NCI-H1436 treated with DMSO at 0.1 percent for 48 hours (cell line): ENCODE data around the gene GRID2IP.
"Not testable (repeated sequence)": the region's sequence is repeated elsewhere in the genome, so short reads cannot be mapped to it uniquely, and the experiment has no call there.

ENCODE experiments used
- DNase-seq: peaks from one replicate; lab custom pipeline; 2025; lab: John Stamatoyannopoulos, UW

The GRID2IP gene

DNA sequence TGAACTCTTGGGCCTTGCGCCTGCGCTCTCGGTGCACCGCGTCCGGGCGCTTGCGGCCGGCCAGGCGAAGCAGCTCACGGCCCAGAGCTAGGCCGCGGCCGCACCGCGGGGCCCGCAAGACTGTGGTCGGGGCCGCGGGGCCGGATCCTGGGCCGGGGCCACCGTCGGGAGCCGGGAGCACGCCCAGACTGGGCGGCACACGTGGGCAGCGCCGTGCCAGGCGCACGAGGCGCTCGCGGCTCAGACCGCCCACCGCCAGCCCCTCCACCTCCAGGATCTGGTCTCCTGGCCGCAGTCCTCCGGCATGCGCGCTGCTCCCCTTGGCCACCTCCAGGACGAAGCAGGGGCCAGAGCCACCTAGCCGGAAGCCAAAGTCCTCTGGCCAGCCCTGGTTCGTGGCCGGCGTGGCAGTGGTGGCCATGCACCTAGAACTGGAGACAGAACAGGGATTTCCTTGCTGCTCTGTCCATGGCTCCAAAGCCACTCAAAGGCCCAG lies at the start of gene GRID2IP:
Gene GRID2IP (minus strand): TSS at position 446 of the 496 bp plus-strand sequence. CDS start 25 bp downstream, at position 421.
- no peak for DNase-seq

DNA sequence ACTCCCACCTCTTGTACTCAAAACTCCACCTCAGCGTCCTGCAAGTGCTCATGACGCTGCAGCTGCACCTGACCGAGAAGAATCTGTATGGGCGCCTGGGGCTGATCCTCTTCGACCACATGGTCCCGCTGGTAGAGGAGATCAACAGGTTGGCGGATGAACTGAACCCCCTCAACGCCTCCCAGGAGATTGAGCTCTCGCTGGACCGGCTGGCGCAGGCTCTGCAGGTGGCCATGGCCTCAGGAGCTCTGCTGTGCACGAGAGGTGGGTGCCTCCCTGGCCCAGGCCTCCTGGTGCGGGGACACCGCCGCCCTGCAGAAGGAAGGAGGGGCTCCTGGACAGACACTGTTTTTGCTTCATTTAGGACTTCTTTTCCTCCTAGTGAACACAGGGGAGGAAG lies 48.8 kb upstream of the GRID2IP start:
- DNase-seq, result no peak

DNA sequence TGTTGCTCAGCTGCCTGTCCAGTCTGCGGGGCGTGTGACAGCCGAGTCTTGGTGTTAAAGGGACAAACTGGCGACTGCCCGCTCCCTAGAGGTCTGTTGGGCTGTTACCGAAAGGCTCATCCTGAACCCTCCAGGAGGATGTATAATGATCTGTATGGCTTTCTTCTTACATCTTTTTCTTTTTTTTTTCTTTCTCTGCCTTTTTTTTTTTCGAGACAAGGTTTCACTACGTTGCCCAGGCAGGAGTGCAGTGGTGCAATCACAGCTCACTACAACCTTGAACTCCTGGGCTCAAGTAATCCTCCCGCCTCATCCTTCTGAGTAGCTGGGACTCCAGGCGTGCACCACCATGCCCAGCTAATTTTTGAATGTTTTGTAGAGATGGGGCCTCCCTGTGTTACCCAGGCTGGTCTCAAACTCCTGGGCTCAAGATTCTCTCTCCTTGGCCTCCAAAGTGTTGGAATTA lies 39.4 kb upstream of the GRID2IP start:
- DNase-seq, result no peak

DNA sequence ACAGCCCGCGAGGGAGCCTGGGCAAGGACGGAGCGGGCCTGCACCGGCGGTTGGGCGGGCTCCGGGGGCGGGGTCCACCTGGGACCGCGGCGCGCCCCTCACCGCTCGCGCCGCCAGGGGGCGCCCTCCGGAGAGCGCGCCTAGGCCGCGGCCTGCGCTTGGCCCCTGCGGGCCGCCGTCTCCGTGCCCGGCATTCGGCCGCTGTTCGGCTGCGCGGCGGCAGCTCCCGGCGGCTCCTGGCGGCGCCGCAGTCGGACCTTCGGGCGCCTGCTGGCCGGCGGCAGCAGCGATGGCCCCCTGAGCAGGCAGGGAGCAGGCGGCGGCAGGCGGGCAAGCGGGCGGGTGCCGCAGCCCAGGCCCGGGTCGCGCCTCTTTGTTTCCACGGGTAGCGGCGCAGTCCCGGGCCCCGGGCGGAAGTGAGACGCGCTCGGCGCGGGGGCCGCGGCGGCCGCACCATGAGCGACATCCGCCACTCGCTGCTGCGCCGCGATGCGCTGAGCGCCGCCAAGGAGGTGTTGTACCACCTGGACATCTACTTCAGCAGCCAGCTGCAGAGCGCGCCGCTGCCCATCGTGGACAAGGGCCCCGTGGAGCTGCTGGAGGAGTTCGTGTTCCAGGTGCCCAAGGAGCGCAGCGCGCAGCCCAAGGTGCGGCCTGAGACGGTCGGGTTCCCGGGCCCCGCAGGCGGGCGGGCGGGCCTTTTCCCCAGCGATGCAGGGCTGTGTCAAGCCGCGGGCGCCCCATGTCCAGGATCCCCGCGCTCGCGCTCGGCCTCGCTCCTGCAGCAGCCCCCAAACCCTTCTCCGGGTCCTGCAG lies 38.8 kb upstream of the GRID2IP start, which contains the start of gene INTS15:
Gene INTS15 (plus strand): TSS at position 193 of the 816 bp plus-strand sequence. CDS start 263 bp downstream, at position 456.
- DNase-seq, result no peak

DNA sequence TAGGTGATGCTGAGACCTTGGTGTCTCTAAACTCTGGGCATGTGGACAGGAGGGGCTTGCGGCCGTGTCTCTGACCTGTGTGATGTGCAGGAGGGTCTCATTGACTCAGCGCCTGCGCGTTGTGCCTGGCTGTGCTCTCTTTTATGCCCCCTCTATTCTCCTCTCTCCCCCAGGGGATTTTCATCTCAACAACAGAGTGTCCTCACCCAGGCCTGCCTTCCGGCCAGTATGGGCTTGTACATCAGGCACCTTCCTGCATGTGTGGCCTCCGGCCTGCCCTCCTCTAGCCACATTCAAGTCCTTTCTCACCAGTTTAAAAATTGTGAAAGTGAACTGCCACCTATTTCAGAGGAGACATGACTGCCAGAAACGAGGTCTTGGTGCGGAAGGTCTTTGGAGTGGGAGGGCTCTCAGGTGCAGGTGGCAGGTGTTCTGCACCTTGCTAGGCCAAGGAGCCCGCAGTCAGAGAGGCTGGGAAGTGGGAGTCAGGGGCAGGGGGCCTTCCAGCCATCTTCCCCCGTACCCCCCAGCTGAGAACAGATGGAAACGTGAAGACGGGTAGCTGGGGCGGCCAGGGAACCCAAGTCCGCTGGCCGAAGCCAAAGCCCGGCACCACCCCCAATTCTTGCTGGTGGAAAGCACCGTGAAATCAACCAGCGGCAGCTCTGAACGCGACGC lies 38.0 kb upstream of the GRID2IP start:
- no peak for DNase-seq

DNA sequence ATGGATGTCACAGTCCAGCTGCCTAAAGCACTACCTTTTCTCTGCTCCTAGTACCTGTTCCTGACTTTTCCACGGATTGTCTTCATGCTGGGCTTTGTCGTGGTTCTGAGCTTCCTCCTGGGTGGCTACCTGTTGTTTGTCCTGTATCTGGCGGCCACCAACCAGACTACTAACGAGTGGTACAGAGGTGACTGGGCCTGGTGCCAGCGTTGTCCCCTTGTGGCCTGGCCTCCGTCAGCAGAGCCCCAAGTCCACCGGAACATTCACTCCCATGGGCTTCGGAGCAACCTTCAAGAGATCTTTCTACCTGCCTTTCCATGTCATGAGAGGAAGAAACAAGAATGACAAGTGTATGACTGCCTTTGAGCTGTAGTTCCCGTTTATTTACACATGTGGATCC lies 37.3 kb upstream of the GRID2IP start:
- DNase-seq, result no peak

DNA sequence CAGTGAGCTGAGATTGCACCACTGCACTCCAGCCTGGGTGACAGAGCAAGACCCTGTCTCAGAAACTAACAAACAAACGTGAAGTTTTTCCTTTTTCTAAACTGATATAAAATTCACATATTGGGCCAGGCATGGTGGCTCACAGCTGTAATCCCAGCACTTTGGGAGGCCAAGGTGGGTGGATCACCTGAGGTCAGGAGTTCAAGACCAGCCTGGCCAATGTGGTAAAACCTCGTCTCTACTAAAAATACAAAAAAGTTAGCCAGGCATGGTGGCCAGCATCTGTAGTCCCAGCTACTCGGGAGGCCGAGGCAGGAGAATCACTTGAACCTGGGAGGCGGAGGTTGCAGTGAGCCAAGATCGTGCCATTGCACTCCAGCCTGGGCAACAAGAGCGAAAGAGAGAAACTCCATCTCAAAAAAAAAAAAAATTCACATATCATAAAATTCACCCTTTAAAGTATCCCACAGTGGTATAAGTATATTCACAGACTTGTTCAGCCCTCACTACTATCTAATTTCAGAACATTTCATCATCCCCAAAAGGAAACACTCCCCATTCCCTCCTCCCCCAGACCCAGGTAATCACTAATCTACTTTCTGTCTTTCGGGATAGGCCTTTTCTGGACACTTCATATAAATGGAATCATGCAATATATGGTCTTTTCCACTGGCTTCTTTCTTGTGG lies 34.6 kb upstream of the GRID2IP start:
- not testable (repeated sequence) for DNase-seq

DNA sequence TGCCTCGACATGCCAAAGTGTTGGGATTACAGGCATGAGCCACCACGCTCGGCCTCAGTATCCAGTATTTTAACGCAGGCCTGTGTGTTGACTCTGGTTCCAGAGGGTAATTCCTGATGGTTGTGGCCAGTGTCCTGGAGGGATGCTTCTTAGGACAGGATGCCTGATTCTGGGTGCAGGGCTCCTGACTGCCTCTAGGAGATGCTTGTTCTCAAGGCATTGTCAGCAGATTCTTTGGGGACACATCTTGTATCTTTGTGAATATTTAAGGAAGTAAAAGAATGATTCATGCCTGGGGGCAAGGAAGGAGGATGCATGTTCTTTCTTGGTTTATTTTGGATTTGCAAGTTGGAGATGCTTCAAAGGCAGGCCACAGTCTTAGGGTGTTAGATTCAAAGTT lies 28.2 kb upstream of the GRID2IP start:
- DNase-seq, result no peak

DNA sequence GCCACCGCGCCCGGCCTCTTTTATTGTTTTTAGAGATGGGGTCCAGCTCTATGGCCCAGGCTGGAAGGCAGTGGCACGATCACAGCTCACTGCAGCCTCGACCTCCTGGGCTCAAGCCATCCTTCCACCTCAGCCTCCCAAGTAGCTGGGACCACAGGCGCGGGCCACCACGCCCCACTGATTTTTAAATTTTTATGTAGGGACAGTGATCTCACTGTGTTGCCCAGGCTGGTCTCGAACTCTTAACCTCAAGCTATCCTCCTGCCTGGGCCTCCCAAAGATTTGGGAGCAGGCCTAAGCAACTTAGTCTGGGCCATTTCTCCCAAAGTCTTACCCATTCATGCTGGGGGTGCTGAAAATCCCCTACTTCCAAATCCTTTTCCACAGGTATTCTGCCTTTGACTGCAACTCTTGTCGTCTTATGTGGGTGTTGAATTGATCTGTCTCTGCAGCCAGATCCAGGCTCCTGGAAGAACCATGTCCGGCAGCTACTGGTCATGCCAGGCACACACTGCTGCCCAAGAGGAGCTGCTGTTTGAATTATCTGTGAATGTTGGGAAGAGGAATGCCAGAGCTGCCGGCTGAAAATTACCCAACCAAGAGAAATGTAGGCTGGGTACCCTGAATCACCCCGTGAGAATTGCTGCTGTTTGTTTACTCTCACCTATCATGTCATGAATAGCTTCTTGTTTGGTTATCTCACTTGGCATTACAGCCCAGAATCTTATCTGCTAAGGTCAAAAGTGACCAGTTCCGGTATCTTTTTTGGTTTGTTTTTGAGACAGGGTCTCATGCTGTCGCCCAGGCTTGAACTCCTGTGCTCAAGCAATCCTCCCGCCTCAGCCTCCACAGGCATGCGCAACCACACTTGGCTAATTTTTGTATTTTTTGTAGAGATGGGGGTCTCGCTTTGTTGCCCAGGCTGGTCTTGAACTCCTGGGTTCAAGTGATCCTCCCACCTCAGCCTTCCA lies 27.1 kb upstream of the GRID2IP start:
- no peak for DNase-seq

DNA sequence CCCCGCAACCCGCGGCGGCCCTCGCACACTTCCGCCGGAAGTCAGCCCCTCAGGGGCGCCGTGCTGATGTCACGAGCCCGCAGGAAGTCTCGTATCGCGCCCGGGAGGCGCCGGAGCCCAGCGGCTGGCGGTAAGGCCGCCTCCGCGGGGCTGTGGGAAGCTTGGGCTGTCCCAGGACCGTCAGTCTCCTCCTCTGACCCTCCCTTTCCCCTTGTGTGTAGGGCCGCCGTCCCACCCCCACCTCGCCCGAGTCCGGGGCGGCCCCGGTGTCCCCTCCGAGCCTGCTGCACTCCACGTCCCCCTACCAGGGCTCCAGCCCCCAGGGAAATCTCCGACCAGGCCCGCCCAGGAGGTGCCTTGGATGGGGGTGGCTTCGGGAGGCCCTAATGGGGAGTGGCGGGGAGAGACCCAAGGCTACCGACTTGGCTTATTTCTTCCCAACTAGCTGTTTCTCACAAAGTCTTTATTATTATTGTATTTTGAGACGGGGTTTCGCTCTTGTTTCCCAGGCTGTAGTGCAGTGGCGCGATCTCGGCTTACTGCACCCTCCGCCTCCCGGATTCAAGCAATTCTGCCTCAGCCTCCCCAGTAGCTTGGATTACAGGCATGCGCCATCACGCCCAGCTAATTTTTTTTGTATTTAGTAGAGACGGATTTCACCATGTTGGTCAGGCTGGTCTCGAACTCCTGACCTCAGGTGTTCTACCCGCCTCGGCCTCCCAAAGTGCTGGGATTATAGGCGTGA lies 26.3 kb upstream of the GRID2IP start, which contains the start of gene ZDHHC4:
Gene ZDHHC4 (plus strand): TSS at position 86 of the 745 bp plus-strand sequence. CDS start 3,108 bp downstream, outside the sequence.
- peak; percentile 35 for DNase-seq

DNA sequence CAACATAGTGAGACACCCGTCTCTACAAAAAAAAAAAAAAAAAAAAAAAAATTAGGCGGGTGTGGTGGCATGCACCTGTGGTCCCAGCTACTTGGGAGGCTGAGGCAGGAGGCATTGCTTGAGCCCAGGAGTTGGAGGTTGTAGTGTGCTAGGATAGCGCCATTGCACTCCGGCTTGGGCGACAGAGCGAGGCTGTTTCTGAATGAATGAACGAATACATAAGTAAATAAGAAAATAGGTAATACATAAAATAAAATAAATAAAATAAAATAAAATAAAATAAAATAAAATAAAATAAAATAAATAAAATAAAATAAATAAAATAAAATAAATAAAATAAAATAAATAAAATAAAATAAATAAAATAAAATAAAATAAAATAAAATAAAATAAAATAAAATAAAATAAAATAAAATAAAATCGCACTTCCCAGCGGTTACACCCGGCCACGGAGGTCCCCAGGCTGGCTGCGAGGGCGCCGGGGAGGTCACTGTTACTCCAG lies 25.7 kb upstream of the GRID2IP start:
- DNase-seq, result not testable (repeated sequence)

DNA sequence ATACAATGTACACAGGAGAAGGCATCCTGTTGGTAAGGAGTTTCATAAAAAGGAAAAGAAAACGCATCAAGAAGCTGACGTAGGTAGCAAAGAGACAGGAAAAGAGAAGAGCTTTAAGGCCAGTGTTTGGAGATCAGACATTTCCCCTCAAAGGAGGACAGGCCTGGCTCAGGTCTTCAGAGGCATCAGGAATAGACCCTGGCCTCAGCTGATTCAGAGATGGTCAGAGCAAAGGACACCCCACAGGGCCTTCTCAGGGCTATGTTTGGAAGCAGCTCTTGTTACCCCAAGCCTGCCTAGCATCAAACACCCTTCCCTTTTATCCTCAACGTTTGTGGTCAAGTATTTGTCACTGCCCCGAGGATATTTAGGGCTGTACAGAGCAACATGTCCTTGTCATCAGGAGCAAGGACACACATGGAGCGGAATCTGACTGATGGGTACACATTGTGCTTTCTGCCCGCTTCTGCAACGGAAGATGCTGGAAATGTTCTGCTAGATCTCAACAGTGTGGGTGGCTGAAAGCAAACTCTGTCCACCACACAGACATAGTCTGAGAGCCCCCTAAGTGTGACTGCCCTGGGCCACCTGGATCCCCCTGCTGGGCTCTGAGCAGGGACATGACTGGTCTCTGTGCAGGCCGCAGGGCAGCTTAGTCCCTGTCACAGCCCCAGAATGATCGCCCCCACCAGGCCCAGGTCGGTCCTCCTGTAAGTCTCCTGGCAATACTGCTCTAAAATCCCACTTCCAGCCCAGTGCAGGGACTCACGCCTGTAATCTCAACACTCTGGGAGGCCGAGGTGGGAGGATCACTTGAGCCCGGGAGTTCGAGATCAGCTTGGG lies 25.0 kb upstream of the GRID2IP start:
- DNase-seq, result no peak

DNA sequence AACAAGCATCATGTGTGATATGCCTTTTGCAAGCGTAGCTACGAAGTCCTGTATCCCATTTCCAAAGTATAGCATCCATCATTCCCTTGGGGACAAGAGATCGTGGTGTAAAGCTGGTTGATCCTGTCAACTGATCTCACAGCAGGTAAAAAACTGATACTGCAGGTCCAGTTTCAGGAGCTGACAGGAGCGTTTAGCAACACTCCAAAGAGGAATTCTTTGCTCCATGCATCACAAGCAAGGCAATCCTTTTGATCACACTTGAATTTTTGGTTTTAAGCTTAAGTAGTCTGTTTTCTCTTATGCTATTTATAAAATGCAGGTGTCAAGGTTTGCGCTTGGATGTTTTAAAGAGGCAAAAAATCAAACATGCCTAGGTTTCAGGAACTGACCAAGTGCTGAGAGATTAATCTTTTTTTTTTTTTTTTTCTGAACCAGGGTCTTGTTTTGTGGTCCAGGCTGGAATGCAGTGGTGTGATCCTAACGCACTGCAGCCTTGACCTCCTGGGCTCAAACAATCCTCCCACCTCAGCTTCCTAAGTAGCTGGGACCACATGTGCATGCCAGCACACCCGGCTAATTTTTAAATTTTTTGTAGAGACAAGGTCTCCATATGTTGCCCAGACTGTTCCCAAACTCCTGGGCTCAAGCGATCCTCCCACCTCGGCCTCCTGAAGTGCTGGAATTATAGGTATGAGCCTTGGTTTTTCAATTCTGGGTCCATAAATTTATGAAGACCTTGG lies 24.2 kb upstream of the GRID2IP start:
- no peak for DNase-seq

DNA sequence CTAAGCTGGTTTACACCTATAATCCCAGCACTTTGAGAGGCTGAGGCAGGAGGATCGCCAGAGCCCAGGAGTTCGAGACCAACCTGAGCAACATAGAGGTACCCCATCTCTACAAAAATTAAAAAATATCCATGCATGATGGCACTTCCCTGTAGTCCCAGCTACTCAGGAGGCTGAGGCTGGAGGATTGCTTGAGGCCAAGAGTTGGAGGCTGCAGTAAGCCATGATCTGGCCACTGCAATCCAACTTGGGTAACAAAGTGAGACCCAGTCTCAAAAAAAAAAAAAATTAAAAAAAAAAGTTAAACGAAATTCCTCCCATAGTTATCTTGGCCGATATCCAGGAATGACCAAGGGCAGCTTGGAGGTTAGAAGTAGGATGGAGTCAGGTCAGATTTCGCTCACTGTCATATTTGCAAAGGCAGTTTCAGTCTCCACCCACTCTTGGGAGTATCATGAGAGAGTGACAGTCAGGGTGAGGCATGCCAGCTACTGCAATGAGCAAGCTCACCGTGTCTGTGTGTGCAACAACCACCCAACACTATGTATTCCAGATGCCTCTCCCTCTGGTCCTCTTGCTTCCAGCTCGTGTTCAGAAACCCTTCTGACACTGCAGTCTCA lies 20.0 kb upstream of the GRID2IP start:
- no peak for DNase-seq

DNA sequence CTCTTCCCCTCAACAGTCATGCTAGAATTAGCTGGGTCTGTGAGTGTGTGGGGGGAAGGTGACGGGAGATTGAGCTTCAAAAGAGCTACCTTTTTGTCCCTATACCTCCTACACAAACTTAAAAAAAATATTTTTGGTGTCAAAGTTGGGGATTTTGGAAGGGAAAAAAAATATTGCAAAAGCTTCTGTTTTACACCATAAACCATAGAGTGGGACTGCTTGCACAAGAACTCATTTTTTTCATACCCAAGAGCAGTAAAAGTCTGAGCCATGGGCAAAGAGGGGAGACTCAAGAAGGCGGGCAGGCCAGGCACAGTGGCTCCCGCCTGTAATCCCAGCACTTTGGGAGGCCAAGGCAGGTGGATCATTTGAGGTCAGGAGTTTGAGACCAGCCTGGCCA lies 16.6 kb upstream of the GRID2IP start:
- DNase-seq, result no peak

DNA sequence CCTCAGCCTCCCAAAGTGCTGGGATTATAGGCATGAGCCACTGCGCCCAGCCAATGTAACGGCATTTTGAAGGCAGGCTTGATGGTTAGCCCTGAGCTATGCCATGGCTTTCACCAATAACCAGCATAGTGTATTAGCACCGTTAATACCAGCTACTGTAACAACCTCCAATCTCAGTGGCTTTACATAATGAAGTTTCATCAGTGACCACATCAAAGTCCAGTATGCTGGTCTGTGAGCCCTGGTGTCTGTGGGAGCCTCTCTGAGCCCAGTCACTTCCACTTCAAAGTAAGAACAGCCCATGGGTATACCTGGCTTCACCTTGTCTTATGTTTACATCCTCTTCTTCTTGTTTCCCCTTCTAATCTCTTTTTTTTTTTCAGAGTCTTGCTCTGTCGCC lies 14.4 kb upstream of the GRID2IP start:
- no peak for DNase-seq

DNA sequence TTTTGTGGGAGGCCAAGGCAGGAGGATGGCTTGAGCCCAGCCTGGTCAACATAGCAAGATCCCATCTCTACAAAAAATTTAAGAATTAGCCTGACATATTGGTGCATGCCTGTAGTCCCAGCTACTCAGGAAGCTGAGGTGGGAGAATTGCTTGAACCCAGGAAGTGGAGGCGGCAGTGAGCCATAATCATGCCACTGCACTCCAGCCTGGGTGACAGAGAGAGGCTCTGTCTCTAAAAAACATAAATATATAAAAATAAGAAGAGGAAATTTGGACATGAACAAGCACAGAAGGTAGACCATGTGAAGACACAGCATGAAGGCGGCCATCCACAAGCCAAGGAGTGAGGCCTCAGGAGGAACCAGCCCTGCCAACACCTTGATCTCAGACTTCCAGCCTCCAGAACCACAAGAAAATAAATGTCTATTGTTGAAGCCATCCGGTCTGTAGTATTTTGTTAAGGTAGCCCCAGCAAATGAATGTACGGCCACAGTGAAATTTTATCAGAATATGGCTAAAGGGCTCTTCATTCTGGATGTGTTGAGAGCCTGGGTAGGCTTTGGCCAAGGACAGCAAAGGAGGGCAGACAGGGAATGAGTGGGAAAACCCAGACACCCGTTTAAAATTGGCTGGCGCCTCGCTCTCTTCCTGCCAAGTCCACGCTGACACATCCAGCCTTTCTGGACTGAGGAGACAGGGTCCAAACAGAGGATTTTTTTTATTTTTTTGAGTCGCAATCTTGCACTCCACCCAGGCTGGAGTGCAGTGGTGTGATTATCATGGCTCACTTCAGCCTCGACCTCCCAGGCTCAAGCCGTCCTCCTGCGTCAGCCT lies 12.9 kb upstream of the GRID2IP start:
- no peak for DNase-seq
